GM21717 (cell line): ENCODE results near the gene RHCE.
"Not testable (repeated sequence)": the region's sequence is repeated elsewhere in the genome, so short reads cannot be mapped to it uniquely, and the experiment has no call there.

Experiments
- ATAC-seq: cut with Tn5 transposase; IDR thresholded peaks from one replicate; pipeline ENCODE4 v1.9.1; 2021; ENCODE audit warnings: mild to moderate bottlenecking, moderate library complexity; ENCODE audit not compliant: unreplicated experiment

RHCE gene

DNA sequence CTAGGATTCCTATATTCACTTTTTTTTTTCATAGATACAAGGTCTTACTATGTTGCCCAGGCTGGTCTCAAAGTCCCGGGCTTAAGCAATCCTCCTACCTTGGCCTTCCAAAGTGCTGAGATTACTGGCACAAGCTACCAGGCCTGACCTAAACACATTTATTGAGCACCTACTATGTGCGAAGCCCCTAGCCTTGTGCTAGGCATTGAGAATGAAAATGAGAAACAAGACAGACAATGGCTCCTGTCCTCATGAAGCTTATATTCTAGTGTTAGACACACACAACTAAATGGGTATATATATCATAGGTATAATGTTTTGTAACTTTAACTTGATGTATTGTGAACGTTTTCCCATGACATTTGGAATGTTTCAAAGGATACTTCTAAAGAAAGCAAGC is 71.0 kb downstream of the RHCE start:
- no peak for ATAC-seq

GRCh38 chr1:25347556-25347955 is 73.1 kb downstream of the RHCE start:
- ATAC-seq = no peak

DNA sequence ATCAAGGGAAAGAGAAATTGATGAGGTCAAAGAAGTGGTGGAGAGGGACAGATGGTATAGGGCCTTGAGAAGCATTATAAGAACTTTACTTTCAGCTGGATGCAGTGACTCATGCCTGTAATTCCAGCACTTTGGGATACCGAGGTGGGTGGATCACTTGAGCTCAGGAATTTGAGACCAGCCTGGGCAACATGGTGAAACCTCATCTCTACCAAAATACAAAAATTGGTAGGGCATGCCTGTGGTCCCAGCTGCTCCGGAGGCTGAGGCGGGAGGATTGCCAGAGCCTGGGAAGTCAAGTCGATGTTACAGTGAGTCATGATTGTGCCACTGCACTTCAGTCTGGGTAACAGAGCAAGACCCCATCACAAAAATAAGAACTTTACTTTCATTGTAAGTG is 76.8 kb downstream of the RHCE start:
- no peak for ATAC-seq

- no peak for ATAC-seq
These were observed 77.8 kb downstream of the RHCE start for GRCh38 chr1:25342846-25343245.

GRCh38 chr1:25341746-25342145 is 78.9 kb downstream of the RHCE start:
- no peak for ATAC-seq

DNA sequence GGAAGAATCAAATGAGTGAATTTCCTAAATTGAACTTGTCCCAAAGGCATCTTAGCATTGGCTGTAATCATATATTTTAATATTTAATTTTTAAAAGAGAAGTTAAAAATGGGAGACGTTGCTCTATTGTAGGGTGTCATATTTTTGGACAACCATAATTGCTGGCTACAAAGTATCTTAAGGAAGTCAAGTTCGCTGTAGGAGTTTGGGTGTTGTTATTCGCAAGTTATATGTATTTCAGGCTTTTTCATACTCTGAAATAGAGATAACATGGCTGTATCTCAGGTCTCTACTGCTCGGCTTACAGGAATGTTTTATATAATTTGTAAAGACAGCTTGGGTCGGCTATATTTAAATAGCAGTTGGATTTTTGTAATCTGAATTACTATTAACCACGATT is 81.6 kb downstream of the RHCE start:
- no peak for ATAC-seq

- ATAC-seq = peak; percentile 57
These were observed 82.2 kb downstream of the RHCE start, which contains the start of gene TMEM50A for GRCh38 chr1:25338188-25338981. Gene TMEM50A, plus strand, starts transcription at chr1:25338334. Its CDS starts 2,153 bp downstream, at chr1:25340487.

DNA sequence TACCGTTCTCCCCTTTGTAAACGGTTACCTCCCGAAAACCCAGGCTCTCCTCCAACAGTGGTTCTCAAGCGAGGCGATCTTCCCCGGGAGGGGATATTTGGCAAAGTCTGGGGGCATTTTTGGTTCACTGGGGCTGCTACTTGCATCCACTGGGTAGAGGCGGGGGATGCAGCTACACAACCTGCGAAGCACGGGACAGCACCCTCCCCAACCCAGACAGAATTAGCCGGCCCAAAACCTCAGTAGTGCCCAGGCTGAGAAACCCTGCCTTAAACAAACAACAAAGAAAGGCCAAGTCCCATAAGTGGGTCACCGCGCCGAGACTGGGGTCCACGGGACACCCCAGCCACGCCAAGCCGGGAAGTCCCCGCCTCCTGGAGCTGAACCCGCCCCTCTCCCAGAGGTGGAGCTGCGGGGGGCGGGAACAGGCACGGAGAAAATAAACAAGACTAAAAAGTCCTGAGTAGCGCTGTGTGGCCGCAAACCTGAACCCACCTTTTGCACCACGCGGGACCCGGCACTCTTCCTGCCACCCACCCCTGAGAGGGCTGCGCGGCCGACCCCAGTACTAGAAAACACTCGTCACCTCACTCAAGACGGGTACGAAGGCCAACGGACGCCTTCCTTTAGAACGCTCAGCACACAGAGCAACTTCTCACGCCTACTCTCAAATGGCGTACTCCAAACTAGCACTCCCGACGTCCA is 83.0 kb downstream of the RHCE start:
- peak; percentile 26 for ATAC-seq

DNA sequence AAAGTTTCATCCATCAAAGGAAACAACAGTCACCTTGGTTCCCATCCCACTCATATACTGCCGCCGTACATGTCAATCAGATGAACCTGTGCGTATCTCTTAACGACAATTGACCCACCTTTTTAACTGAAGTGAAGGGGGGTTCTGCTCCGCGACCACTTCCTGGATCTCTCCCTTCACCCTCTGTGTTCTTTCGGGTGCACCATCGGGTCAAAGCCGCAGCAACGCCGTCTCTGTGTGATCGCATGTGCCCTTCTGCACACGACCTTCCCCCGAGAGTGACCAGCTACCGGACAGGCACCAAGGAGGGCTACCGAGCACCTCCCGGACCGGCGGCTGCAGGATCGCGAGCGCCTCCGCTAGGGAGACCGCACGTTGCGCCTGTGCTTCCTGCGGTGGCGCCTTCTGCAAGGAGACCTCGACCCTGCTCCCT is 83.7 kb downstream of the RHCE start:
- ATAC-seq = not testable (repeated sequence)

DNA sequence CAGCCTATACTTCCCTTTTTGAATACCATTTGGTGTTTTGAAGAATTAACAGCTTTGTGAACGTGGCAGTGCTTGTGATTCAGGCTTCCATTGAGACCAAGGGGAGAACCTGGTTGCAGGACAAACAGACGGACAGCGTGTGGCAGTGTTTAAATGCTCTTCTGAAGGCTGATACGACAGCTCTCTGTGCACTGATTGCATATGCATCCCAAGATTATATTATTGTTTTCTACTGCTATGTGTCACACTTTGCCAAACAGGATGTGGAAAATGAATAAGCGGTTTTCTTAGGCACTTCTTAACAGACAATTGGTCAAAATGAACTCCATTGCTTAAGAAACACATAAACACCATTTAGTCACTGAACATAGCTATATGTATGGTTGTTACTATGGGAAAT is 90.7 kb downstream of the RHCE start:
- ATAC-seq = not testable (repeated sequence)

DNA sequence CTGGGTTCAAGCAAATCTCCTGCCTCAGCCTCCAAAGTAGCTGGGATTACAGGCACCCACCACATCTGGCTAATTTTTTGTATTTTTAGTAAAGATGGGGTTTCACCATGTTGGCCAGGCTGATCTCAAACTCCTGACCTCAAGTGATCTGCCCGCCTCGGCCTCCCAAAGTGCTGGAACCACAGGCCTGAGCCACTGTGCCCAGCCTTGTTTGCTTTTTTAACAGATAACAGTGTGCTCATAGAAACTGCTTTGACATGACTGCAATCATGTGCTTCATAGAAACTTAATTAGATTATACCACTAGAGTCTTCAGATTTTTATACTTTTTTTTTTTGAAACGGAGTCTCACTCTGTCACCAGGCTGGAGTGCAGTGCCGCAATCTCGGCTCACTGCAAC is 91.3 kb downstream of the RHCE start:
- not testable (repeated sequence) for ATAC-seq

- not testable (repeated sequence) for ATAC-seq
These were observed 91.8 kb downstream of the RHCE start for GRCh38 chr1:25328791-25329185.

GRCh38 chr1:25327864-25328790 is 92.5 kb downstream of the RHCE start:
- ATAC-seq = not testable (repeated sequence)

DNA sequence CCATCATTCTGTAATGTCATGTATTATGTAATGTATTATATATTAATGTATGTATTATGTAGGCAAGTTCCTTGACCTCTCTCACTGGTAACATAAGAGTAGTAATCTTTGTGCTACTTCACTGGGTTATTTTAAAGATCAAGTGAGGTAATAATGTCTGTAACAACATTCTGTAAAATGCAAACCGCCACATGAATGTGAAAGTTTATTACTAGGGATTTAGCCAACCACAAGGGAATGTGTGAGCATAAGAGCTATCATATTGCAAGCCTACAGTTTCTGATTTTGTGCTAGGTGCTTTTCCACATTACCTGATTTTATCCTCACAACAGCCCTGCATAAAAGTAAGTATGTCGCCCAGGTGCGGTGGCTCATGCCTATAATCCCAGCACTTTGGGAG is 96.2 kb downstream of the RHCE start:
- not testable (repeated sequence) for ATAC-seq

GRCh38 chr1:25322127-25322526 is 98.5 kb downstream of the RHCE start:
- ATAC-seq = not testable (repeated sequence)

GRCh38 chr1:25320314-25320938 is 100.2 kb downstream of the RHCE start:
- not testable (repeated sequence) for ATAC-seq

GRCh38 chr1:25312806-25313470 is 107.7 kb downstream of the RHCE start:
- not testable (repeated sequence) for ATAC-seq
